Measurements from ENCODE around the gene EME2. TPM values are rescaled to one million over a fixed set of nuclear protein-coding genes. Genes with fewer than 3 reads are reported as not detected.
A peak's percentile ranks its signal among the peaks of the same experiment; 100 is the strongest.

The EME2 gene
- polyA plus RNA-seq, 3 donors = 5.1 to 5.5 (median 5.2) TPM

DNA sequence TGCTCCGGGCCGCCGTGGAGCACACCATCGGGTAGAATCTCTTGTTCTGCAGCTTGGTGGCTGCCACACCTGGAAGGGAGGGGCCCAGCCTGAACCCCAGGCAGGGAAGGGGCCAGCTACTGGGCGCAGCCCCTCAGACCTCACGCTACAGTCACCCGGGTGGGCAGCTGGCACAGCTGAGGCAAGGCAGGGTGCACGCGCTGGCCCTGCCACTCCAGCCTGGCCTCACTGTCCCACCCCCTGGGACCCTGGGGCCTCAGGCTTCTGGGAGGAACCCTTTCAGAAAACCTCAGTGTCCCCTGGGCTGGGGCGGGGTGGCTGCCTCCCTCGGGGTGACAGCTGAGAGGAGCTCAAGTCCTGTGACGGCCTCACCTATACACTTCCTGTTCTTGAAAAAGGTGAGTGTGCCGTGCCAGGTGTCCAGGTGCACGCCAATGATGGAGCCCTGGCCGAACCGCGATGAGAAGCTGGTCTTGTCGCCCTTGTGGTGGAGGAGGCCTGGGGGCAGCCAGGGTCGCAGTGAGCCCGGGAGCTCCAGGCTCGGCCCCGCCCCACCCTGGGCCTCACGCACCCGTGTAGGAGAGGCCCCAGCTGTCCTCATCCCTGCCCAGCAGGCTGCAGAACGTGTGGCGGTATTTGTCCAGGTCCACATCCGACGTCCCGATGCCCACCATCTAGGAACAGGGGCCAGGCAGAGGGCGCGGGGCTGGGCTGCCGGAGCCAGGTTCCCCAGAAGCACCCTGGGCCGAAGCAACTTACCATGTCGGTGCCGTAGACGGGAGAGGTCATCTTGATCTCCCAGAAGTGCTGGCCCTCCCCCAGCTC lies 5.0 kb downstream of the EME2 start:
- no peak for DNase-seq (ENCODE audit: low read depth in 3 of 3, low spot score in 2 of 3)

DNA sequence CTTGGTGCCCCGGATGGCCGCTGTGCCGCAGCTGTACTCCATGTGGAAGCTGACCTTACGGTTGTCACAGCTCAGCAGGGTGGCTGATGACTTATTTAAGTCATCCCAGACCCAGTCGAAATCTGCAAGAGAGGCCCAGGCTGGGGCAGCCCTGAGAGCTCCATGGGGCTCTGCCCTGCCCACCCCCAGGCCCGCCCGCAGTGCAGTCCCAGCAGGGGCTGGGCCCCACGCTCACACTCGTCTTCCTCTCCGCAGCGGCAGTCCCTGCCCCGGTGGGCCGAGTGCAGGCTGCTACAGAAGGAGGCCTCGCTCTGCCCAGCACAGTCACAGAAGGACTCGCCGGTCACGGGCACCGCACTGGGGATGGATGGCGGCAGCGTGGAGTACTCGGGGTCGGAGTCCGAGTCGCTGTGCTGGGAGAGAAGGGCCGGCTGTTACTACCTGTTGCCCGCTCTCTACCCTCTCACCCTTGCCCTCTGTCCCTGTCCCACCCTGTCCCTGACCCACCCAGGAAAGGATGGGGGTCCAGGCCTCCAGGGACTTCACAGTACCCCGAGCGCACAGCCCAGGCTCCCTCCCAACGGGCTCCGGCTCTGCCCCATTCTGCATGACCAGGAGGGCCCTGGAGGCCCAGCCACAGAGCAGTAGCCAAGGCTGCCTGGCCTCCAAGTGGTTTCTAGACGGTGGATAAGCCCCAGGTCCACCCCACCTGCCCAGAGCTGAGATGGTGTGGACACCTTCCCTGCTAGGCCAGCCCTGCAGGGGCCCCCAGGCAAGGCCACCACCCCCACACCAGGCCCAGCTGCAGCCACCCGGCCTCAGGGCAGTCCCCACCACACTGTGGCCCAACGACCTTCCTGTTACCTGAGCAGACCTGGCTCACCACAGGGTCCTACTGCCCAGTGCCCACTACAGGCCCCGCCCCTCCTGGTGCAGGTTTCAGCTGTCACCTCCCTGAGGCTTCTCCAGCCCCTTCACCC lies 5.9 kb downstream of the EME2 start:
- DNase-seq (ENCODE audit: low read depth in 3 of 3, low spot score in 2 of 3) = no peak

DNA sequence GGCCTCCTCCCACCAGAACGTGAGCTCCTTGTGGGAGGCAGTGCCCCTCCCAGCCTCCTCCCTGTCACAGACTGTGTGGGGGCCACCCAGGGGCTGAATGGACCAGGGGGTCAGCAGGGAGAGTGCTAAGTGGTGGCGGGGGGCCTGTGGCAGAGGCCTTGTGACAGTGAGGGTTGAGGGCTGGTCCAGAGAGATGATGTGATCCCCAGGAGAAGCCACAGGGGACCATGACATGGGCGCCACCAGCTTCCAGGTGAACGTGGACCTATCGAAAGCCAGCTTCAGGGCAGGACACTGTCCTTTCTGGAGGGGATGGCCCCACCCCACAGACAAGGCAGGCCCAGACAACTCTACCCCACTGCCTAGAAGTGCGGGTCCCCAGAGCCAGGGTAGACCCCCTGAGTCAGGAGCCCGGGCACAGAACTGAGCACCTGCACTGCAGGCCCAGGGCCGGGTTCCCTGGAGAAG lies 6.7 kb downstream of the EME2 start:
- DNase-seq (ENCODE audit: low read depth in 3 of 3, low spot score in 2 of 3) = no peak

DNA sequence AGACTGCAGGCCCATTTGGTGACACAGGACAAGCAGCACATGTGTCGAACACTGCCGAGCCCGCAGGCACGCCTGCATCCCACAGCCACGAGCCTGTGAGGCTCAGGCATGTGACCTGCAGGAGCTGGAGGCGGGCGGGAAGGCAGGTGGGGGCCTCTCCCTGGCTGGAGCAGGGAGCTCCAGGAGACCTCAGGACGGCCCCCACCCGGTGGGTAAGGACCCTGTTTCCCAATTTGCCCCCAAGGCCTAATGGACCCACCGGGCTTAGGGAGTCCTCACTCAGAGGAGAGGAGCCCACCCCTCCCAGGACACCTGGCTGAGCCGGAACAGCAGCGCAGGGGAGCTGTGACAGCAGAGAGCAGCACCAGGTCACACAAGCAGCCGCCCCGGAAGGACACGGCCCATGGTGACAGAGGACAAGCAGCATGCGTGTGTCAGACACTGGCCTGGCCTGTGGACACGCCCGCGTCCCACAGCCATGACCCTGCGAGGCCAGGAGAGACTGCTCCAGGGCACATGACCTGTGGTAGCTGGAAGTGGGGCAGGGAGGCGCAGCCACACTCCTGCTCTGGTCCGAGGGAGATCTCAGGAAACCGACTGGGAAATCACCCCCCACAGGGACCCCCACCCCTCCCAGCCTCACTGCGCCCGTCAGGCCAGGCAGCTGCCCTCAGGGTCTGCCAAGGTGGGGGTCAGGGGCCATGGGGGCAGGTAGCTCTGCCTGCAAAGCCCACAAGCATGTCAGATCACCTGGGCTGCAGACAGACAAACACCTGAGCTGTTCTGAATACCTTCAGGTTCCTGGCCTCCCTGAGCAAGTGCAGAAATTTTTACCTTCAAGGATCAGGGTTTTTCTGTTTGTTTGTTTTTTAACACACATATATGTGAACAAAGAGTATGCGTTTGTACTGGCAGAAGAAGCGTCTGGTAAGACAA lies 7.4 kb downstream of the EME2 start:
- DNase-seq (ENCODE audit: low read depth in 3 of 3, low spot score in 2 of 3) = no peak

DNA sequence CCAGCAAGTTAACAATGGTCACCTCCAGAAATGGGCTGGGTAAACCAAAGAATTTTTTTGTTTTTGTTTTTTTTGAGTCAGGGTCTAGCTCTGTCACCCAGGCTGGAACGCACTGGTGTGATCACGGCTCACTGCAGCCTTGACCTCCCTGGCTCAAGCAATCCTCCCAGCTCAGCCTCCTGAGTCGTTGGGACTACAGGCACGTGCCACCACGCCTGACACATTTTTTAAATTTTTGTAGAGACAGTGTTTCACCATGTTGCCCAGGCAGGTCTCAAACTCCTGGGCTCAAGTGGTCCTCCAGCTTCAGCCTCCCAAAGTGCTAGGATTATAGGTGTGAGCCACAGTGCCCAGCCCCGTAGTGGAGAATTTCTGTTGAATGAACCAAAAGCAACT lies 8.1 kb downstream of the EME2 start:
- no peak for DNase-seq (ENCODE audit: low read depth in 3 of 3, low spot score in 2 of 3)

DNA sequence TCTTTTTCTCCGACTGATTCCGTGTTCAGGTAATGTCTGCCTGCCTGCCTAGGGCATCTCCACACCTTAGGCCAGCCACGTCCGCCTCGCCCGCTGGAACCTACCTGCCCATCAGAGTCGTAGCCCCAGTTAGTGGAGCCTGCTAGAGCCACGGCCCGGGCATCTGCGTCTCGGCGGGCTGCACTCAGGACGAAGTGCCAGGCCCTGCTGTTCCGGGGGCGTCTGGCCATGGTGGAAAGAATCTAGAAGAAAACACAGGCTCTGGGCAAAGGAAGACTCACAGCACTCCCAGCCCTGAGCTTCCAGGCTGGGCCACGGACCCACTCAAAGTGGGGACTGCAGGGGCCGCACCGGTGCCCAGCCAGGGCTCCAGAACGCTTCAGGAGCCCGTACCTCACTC lies 8.6 kb downstream of the EME2 start:
- no peak for DNase-seq (ENCODE audit: low read depth in 3 of 3, low spot score in 2 of 3)

DNA sequence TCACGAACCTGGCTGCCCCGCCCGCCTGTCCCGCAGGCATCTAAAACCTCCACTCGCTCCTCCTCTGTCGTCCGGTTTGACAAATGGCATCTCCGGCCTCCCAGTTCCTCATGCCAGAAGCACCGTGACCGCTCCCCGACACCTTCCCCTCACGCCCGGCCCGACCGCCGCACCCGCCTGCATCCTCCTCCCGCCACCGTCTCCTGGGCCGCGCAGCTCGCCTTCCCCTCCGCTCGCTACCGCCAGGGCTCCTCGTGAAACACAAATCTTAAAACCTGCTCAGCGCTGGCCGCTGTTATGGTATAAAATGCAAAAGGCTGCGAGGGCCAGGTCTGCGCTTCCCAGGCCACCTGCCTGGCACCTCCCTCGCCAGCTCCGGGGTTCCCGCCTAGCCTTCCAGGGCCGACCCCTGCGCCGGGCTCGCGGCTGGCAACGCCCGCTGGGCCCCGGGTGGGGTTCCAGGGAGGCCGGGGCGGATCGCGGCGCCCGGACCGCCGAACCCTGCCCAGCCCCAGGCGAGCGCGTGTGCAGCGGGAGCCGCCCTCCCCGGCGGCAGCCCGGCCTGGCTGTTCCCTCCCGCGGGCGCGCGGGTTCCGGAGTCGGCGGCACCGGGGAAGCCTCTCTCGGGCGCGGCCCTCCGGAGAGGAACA lies 9.3 kb downstream of the EME2 start:
- no peak for DNase-seq (ENCODE audit: low read depth in 3 of 3, low spot score in 2 of 3)

DNA sequence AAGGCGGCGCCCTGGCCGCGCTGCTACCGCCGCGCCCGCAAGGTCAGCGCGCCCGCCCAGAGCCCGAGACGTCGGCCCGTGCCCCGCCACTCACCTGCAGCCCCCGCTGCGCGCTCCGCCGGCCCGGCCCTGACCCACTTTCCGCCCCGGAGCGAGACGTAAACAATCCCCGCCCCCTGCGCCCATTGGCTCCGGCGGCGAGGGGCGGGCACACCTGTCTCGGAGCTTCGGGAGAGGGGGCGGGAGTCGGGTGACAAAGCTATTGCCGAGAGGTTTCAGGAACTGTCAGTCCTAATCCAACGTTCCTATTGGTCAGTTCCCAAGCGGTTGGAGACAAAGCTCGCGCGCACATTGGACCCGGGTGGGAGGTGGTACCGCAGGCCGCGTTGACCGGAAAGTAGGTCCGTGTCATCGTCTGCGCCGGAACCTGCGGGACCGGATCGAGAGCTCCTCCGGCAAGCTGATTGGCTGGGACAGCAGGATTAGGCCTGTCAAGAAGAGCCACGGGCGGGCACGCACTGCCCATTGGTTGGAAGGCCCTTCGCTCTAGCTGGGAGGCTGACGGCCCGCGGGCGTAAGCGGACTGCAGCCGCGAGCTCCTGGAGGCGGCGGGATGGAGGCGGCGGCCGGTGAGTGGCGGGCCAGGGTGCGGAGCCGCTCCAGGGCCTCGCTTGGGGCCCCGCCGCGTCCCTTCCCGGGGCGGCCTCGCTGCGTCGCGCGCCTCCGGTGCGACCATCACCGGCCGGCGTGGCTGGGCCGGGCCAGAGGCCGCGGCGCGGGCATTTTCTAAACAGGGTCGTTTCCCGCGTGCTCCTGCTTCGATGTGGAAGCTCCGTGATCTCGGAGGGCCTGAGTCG lies 10.0 kb downstream of the EME2 start, which contains the start of the genes NUBP2 and SPSB3:
TSS of gene NUBP2 (plus strand) at position 553 of the 857 bp plus-strand sequence. CDS start at position 614, 61 bp downstream.
TSS of gene SPSB3 (minus strand) at position 164 of the 857 bp plus-strand sequence. CDS start 1,088 bp downstream, outside the sequence.
- peak; percentile 97 to 100 (median 99) for DNase-seq (ENCODE audit: low read depth in 3 of 3, low spot score in 2 of 3)

DNA sequence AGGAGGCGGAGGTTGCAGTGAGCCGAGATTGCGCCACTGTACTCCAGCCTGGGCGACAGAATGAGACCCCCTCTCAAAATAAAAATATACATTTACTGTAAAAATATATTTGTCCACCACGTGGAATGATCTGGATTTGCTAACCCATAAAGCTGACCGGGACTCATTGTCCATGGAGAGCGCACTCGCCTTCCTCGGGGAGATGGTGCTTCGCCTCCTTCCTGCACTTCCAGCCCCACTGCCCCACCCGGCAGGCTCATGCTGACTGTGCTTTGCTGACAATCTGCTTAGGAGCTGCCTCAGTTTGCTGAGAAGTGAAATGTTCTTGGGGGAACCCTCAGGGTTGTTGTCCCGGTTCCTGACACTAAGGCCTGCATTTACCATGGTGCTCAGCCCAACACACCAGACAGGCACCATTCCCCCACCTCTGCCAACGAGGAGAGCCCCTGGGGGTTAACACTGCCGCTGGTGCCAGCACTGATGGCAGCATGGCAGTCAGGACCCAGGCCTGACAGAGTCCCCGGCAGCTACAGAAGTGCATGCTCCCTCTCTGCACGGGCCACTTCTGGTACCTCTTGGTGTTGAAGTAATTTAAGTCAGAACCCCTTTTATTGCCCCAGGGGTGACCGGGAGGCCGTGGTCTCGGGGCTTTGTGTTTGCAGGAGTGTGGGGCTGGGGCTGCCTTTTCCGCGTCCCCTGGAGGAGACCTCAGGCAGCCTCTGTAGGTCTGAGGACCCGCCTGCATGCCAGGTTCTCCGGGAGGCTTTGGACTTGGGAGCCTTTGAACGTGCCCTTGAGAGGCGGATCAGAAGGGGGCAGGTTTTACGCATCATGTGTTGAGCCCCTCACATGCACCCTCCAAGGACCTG lies 12.6 kb downstream of the EME2 start:
- no peak for DNase-seq (ENCODE audit: low read depth in 3 of 3, low spot score in 2 of 3)

DNA sequence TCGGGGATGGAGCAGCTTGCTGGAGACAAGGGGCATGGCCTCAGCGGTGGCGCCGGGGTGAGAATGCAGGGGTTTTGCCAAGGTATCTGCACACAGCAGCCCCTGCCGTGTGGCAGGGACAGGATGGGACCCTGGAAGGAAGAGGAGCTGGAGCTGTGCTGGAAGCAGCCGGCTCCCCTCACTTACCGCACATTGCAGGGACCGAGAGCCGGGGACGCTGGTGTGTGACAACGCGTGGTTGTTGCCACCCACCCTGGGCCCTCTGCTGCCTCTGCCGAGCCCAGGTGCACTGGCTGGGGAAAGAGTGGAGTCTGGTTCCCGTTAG lies 13.2 kb downstream of the EME2 start:
- no peak for DNase-seq (ENCODE audit: low read depth in 3 of 3, low spot score in 2 of 3)

DNA sequence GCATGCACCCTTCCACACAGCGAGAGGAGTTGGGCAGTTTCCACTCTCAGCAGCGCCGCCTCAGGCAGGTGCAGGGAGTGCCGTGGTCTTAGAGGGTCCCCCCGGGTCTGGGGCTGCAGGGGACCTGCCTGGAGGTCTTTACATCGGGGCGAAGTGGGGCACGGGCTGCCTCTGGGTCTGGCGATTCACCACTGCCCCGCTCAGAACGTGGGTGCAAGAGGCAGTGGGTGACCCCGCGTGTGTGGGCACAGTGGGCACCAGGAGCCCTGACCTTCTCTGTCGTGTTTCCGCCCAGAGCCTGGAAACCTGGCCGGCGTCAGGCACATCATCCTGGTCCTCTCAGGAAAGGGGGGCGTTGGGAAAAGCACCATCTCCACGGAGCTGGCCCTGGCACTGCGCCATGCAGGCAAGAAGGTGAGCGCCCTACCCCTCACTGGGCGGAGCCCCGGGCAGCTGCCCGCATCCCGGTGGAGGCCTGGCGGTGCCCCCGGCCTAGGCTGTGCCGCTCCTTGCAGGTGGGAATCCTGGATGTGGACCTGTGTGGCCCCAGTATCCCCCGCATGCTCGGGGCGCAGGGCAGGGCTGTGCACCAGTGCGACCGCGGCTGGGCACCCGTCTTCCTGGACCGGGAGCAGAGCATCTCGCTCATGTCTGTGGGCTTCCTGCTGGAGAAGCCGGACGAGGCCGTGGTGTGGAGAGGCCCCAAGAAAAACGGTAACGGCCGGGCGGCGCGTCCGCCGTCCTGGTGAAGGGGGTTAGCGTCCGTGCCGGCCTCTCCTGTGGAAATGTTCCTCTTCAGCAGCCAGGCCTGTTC lies 13.8 kb downstream of the EME2 start:
- no peak for DNase-seq (ENCODE audit: low read depth in 3 of 3, low spot score in 2 of 3)

DNA sequence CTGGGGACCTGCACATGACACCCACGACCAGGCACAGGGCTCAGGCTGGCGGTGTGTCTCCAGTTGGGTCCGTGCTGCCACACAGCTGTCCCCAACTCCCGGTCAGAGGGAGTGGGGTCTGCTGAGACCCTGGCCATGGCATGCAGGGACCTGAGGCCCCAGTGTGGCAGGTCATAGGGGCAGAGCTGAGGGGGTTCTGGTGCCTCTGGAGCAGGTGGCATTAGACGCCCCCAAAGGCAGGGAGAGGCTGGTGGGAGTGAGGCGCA lies 14.4 kb downstream of the EME2 start:
- DNase-seq (ENCODE audit: low read depth in 3 of 3, low spot score in 2 of 3) = no peak

DNA sequence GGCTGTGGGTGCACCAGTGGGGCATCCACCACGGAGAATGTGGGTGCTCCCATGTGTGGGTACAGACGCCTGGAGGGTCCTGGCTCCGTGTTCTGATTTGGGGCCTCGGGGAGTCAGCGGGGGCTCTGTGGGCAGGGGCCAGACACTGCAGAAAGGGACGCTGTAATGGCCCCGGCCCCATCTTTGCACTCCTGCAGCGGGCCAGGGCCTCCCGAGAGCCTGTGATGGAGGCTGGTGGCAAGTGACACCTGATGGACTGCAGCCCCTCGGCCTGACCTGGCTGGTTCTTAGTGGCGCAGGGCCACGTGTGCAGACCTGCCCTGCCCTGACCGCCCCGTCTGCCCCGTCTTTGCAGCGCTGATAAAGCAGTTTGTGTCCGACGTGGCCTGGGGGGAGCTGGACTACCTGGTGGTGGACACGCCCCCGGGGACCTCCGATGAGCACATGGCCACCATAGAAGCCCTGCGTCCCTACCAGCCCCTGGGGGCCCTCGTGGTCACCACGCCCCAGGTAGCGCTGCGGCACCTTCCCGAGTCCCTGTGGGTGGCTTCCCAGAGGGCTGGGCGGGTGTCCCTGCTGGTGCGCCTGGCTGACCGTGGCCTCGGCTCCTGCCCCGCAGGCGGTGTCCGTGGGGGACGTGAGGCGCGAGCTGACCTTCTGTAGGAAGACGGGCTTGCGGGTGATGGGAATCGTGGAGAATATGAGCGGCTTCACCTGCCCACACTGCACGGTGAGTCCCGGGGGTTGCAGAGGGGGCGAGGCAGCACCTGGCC lies 14.9 kb downstream of the EME2 start:
- no peak for DNase-seq (ENCODE audit: low read depth in 3 of 3, low spot score in 2 of 3)

DNA sequence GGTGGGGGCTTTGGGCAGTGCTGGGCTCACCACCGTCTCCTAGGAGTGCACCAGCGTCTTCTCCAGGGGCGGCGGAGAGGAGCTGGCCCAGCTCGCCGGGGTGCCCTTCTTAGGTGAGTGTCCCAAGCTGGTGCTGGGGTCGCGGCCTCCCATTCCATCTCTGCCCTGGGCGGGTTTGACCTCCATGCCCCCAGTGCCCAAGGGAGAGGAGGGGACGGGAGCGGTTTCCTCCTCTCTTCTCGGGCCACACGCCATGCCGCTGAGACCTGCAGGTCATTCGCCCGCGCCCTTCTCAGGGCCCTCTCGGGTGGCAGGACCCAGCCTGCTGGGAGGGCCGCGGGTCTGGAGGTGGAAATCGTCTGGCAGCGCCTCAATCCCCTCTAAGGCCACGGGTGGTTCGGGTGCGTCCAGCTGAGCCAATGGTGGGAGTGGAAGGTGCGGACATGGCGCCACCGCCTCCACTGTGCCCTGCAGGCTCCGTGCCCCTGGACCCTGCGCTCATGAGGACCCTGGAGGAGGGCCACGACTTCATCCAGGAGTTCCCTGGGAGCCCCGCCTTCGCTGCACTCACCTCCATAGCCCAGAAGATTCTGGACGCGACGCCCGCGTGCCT lies 15.6 kb downstream of the EME2 start:
- no peak for DNase-seq (ENCODE audit: low read depth in 3 of 3, low spot score in 2 of 3)

DNA sequence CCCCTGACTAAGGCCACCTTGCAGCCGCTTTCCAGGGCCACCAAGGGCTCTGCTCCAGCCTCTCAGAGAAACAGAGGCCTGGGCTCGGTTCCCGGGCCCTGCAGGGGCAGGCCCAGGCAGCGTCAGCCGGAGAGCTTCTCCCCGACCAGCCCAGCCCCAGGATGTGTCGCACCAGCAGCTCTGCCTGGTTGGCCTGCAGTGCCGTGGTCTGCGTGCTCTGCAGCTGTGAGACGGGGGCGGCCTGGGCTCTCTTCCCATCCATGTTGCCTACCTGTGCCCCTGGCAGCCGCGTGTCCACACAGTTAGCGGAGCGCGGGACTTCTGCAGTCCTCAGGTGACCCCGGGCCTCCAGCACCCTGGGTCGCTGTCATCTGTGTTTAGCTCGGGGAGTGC lies 16.1 kb downstream of the EME2 start:
- DNase-seq (ENCODE audit: low read depth in 3 of 3, low spot score in 2 of 3) = no peak

DNA sequence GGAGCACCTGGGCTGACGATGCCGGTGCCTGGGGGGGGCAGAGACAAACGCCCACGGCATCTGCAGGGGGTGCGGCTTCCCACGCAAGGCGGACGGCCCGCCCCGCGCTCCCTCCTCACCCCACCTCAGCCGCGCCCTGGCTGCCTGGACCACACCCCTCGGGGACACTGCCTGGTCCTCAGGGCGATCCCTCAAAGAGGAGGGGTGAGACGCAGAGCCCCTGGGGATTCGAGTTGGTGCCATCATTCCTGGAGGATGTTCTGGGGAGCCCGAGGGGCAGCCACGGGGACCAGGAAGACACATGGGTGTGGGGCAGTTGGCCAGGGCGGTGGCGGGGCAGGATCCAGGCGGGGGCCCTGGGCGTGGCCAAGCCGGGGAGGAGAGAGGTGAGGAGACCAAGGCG lies 17.0 kb downstream of the EME2 start:
- no peak for DNase-seq (ENCODE audit: low read depth in 3 of 3, low spot score in 2 of 3)
